Measurements from ENCODE around the gene CNTN6. TPM values are rescaled to one million over a fixed set of nuclear protein-coding genes. Genes with fewer than 3 reads are reported as not detected.

CNTN6 gene
- under 0.01 TPM in 1 of 2 replicates, not detected in the other for total RNA-seq

GRCh38 chr3:1092771-1093170 is at the start of gene CNTN6:
Gene CNTN6 (plus strand): TSS chr3:1093024. CDS start chr3:1148009, 54,985 bp downstream.

